A549 (cell line): Measurements from ENCODE around the gene CNOT6.

Source experiments
- CTCF ChIP-seq: fragments of >200 bp; sonication (Bioruptor Twin); formaldehyde crosslinking; IDR thresholded peaks from 3 replicates; pipeline ENCODE4 v1.5.1; 2016
- MAFK ChIP-seq: fragments of 450-650 bp; IDR thresholded peaks from 2 replicates; pipeline ENCODE4 v1.6.1; 2014; ENCODE audit not compliant: partially characterized antibody
- POLR2AphosphoS2 ChIP-seq: conservative IDR thresholded peaks from 2 replicates; pipeline ENCODE4 v1.6.1; 2012; ENCODE audit warnings: low read length, improper control_type of control experiment, inconsistent platforms
- REST ChIP-seq: fragments of 200-600 bp; sonication (generic); IDR thresholded peaks from 2 replicates; pipeline ENCODE4 v1.6.1; 2016; ENCODE audit warnings: antibody characterized with exemption, mild to moderate bottlenecking, moderate library complexity

- TF ChIP-seq REST: no peak
- no peak for TF ChIP-seq MAFK
- TF ChIP-seq CTCF: no peak
- TF ChIP-seq POLR2AphosphoS2: no peak
Measured at GRCh38 chr5:180595381-180596114, 101.4 kb downstream of the CNOT6 start.
